Fibroblast of peridontal ligament (primary cell): Measurements from ENCODE around the gene CYP2S1.

ENCODE experiments used
- DNase-seq: peaks from one replicate; pipeline ENCODE4 v3.0.0-alpha.2; 2010; ENCODE audit errors: extremely low read depth

CYP2S1 gene

GRCh38 chr19:41194157-41194552, 1.1 kb downstream of the CYP2S1 start:
- DNase-seq = no peak

- DNase-seq = peak; percentile 59
Measured at GRCh38 chr19:41195675-41196497, 2.9 kb downstream of the CYP2S1 start.

GRCh38 chr19:41198559-41198958, 5.5 kb downstream of the CYP2S1 start:
- DNase-seq = no peak

- DNase-seq = no peak
Measured at GRCh38 chr19:41203371-41203770, 10.4 kb downstream of the CYP2S1 start.

- DNase-seq = peak; percentile 90
Measured at GRCh38 chr19:41204338-41204737, 11.3 kb downstream of the CYP2S1 start.

- no peak for DNase-seq
Measured at GRCh38 chr19:41205995-41206394, 13.0 kb downstream of the CYP2S1 start.

- no peak for DNase-seq
Measured at GRCh38 chr19:41206456-41206855, 13.4 kb downstream of the CYP2S1 start.

GRCh38 chr19:41206926-41207750, 14.1 kb downstream of the CYP2S1 start:
- peak; percentile 44 for DNase-seq

- DNase-seq = no peak
Measured at GRCh38 chr19:41214161-41214560, 21.1 kb downstream of the CYP2S1 start.

- no peak for DNase-seq
Measured at GRCh38 chr19:41217741-41218140, 24.7 kb downstream of the CYP2S1 start.

- no peak for DNase-seq
Measured at GRCh38 chr19:41218249-41218614, 25.2 kb downstream of the CYP2S1 start.

- DNase-seq = peak; percentile 83
Measured at GRCh38 chr19:41218615-41219507, 25.8 kb downstream of the CYP2S1 start, which contains the start of gene AXL. AXL (plus strand) TSS chr19:41219223; CDS start chr19:41219393, 170 bp downstream.

- DNase-seq = peak; percentile 63
Measured at GRCh38 chr19:41219924-41220567, 27.0 kb downstream of the CYP2S1 start.

GRCh38 chr19:41220811-41221210, 27.8 kb downstream of the CYP2S1 start:
- no peak for DNase-seq

- no peak for DNase-seq
Measured at GRCh38 chr19:41221514-41222205, 28.6 kb downstream of the CYP2S1 start.

GRCh38 chr19:41222240-41222639, 29.2 kb downstream of the CYP2S1 start:
- no peak for DNase-seq

GRCh38 chr19:41223431-41224234, 30.6 kb downstream of the CYP2S1 start:
- peak; percentile 64 for DNase-seq

- DNase-seq = no peak
Measured at GRCh38 chr19:41224632-41225031, 31.6 kb downstream of the CYP2S1 start.

GRCh38 chr19:41225238-41226052, 32.4 kb downstream of the CYP2S1 start:
- peak; percentile 98 for DNase-seq
